ENCODE measurements around the gene LTB.

GRCh38 chr6:31621991-31622390 is 39.8 kb upstream of the LTB start:
- TF ChIP-seq POLR2A (IDR thresholded peaks at IDR 0.05) (no peak), CTCF (IDR thresholded peaks at IDR 0.05) (no peak)

Data from uterus (tissue), 2 donors.